ENCODE measurements around the gene EIF2B4.

DNA sequence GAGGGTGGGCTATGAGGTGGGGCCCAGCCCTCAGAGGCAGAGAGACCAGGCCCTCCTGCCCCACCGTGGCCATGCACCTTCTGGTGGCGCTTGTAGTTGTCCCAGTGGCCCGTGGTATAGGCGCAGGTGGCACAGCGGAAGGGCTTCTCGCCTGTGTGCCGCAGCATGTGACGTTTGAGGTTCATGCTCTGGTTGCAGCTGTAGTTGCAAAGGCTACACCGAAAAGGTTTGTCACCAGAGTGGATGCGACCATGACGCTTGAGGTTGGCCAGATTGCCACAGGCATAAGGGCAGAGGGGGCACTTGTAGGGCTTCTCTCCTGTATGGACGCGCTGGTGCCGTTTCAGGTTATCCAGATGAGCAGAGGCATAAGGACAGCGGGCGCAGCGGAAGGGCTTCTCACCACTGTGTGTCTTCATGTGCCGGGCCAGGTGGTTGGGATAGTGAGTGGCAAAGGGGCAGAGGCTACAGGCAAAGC is 7.5 kb upstream of the EIF2B4 start:
- TF ChIP-seq, protein P1, sequence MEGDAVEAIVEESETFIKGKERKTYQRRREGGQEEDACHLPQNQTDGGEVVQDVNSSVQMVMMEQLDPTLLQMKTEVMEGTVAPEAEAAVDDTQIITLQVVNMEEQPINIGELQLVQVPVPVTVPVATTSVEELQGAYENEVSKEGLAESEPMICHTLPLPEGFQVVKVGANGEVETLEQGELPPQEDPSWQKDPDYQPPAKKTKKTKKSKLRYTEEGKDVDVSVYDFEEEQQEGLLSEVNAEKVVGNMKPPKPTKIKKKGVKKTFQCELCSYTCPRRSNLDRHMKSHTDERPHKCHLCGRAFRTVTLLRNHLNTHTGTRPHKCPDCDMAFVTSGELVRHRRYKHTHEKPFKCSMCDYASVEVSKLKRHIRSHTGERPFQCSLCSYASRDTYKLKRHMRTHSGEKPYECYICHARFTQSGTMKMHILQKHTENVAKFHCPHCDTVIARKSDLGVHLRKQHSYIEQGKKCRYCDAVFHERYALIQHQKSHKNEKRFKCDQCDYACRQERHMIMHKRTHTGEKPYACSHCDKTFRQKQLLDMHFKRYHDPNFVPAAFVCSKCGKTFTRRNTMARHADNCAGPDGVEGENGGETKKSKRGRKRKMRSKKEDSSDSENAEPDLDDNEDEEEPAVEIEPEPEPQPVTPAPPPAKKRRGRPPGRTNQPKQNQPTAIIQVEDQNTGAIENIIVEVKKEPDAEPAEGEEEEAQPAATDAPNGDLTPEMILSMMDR (IDR thresholded peaks at IDR 0.05), result no peak
- no peak for TF ChIP-seq POLR2A (IDR thresholded peaks at IDR 0.05)

All from suprapubic skin (tissue), 3 donors.